Keratinocyte (primary cell): Measurements from ENCODE around the gene AKR1E2. TPM values are rescaled to one million over a fixed set of nuclear protein-coding genes. Genes with fewer than 3 reads are reported as not detected.

ENCODE experiments used
- DNase-seq: peaks from one replicate; pipeline ENCODE4 v3.0.0-alpha.2; 2011; ENCODE audit warnings: low read depth, missing footprints, low spot score
- FAIRE-seq: peaks from 2 replicates; lab custom pipeline; 2011; peaks lifted over from hg19 to GRCh38; lab: Jason Lieb, UNC
- H2AFZ ChIP-seq: 2 replicates; pipeline ENCODE4 v1.6.0; 2012; ENCODE audit warnings: low read length, control low read depth, inconsistent platforms; ENCODE audit not compliant: control insufficient read depth
- H3K27ac ChIP-seq: 2 replicates; pipeline ENCODE4 v1.5.1; 2011; ENCODE audit warnings: low read length; ENCODE audit not compliant: control insufficient read depth, insufficient read depth
- H3K27me3 ChIP-seq: 3 replicates; pipeline ENCODE4 v1.6.0; 2011; ENCODE audit warnings: low read length; ENCODE audit not compliant: control insufficient read depth, insufficient read depth; ENCODE audit errors: extremely low read depth
- H3K36me3 ChIP-seq, 2 experiments: 2 replicates in 1 of 2; 3 replicates in 1 of 2; pipeline ENCODE4 v1.5.1; 2011; ENCODE audit warnings: low read length in 2 of 2, mild to moderate bottlenecking in 1 of 2; ENCODE audit not compliant: control insufficient read depth in 2 of 2, insufficient read depth in 2 of 2; ENCODE audit errors: extremely low read depth in 1 of 2
- H3K4me1 ChIP-seq: 3 replicates; pipeline ENCODE4 v1.5.1; 2011; ENCODE audit warnings: low read length; ENCODE audit not compliant: control insufficient read depth, insufficient read depth; ENCODE audit errors: extremely low read depth
- H3K4me2 ChIP-seq: 3 replicates; pipeline ENCODE4 v1.6.0; 2011; ENCODE audit warnings: low read depth, low read length; ENCODE audit not compliant: control insufficient read depth, insufficient read depth; ENCODE audit errors: extremely low read depth
- H3K4me3 ChIP-seq, 3 experiments: fragments of 200-600 bp in 1 of 3; sonication (generic) in 1 of 3; 2 replicates in 2 of 3; 3 replicates in 1 of 3; pipeline ENCODE4 v1.5.1; 2011 to 2016; ENCODE audit warnings: low read length in 3 of 3, mild to moderate bottlenecking in 3 of 3, control low read depth in 2 of 3, inconsistent platforms in 1 of 3, low read depth in 1 of 3, mixed read lengths in 1 of 3, mixed run types in 1 of 3, moderate library complexity in 1 of 3; ENCODE audit not compliant: control insufficient read depth in 2 of 3, insufficient read depth in 2 of 3; ENCODE audit errors: extremely low read depth in 1 of 3
- H3K79me2 ChIP-seq: 2 replicates; pipeline ENCODE4 v1.6.0; 2012; ENCODE audit warnings: low read length; ENCODE audit not compliant: control insufficient read depth, insufficient read depth
- H3K9ac ChIP-seq: 3 replicates; pipeline ENCODE4 v1.6.0; 2011; ENCODE audit warnings: low read length; ENCODE audit not compliant: control insufficient read depth, insufficient read depth; ENCODE audit errors: extremely low read depth
- H3K9me1 ChIP-seq: 3 replicates; pipeline ENCODE4 v1.6.0; 2011; ENCODE audit warnings: low read length; ENCODE audit not compliant: control insufficient read depth, insufficient read depth; ENCODE audit errors: extremely low read depth
- H3K9me3 ChIP-seq: 2 replicates; pipeline ENCODE4 v1.5.1; 2012; ENCODE audit warnings: low read depth, low read length; ENCODE audit not compliant: control insufficient read depth
- H4K20me1 ChIP-seq: 3 replicates; pipeline ENCODE4 v1.6.0; 2011; ENCODE audit warnings: low read length; ENCODE audit not compliant: control insufficient read depth, insufficient read depth; ENCODE audit errors: extremely low read depth
- CTCF ChIP-seq, 3 experiments: IDR thresholded peaks in 1 of 3; conservative IDR thresholded peaks in 1 of 3; optimal IDR thresholded peaks in 1 of 3; 2 replicates in 2 of 3; 3 replicates in 1 of 3; pipeline versions ENCODE3 to v1.5.1; 2011; ENCODE audit warnings: low read length in 3 of 3, mild to moderate bottlenecking in 3 of 3, moderate library complexity in 2 of 3, control low read depth in 1 of 3, inconsistent platforms in 1 of 3; ENCODE audit not compliant: insufficient read depth in 2 of 3; ENCODE audit errors: extremely low read depth in 1 of 3
- EZH2 ChIP-seq: IDR thresholded peaks from one replicate; pipeline ENCODE4 v1.6.1; 2012; ENCODE audit warnings: inconsistent platforms, mild to moderate bottlenecking, low read length, moderate library complexity
- dilution Hi-C: fragments of 300-500 bp; cut with MboI; formaldehyde crosslinking; loops from one replicate; pipeline ENCODE4 v1.7.0; 2020; ENCODE audit warnings: low sequenced_read_pairs; ENCODE audit not compliant: extremely low pct_ligation_motif_present
- polyA plus RNA-seq, 5 experiments: library from polyadenylated mRNA; depleted of rRNA in 3 of 5; stranded (reverse) in 3 of 5; stranded (forward) in 1 of 5; unstranded in 1 of 5; fragments of >200 nt; gene quantifications; 1 replicate in 1 of 5; 2 replicates in 3 of 5; 3 replicates in 1 of 5; pipeline versions ENCODE4 v1.2.1 to v1.2.3, GENCODE V29; 2011 to 2012; ENCODE audit warnings: missing spikeins in 2 of 5, low read depth in 1 of 5, low replicate concordance in 1 of 5

The AKR1E2 gene
- polyA plus RNA-seq, 1 donor (not counting 4 experiments of a cell fraction or from before 2014, with no cell fraction given), result 1.9 TPM

DNA sequence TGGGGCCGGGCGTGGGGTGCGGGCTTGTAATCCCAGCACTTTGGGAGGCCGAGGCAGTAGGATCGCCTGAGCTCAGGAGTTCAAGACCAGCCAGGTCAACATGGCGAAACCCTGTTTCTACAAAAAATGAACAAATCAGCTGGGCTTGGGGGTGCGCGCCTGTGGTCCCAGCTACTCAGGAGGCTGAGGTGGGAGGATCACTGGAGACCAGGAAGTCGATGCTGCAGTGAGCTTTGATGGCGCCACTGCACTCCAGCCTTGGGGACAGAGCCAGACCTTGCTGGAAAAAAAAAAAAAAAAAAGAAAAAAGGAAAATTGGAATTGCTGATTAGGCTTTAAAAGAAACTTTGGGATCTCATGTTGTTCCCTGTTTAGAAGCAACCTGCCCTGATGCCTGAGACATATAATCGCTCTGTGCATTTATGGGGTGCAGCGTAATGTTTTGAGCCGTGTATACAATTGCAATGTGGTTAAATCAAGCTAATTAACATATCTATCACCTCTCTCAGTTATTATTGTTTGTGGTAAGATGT, 851 bp downstream of the AKR1E2 start:
- Histone ChIP-seq H3K4me3 (peak overlapping the region; percentile 43 to 51 (median 50)), H3K9me3 (no peaks in the 10 kb centered on the region), H2AFZ (peak overlapping the region; percentile 62), H3K79me2 (no peaks in the 10 kb centered on the region), H3K4me2 (peak overlapping the region; percentile 55), H3K4me1 (peaks cover 4% of the 10 kb centered on the region), H4K20me1 (no peaks in the 10 kb centered on the region), H3K9ac (peak overlapping the region; percentile 60), H3K36me3 (no peaks in the 10 kb centered on the region), H3K9me1 (no peaks in the 10 kb centered on the region), H3K27ac (no peak overlapping the region), H3K27me3 (no peaks in the 10 kb centered on the region)
- dilution Hi-C loops, result no loop called here
- FAIRE-seq (no peak), DNase-seq (no peak)
- TF ChIP-seq CTCF (optimal IDR thresholded peaks at IDR 0.05 in 1 of 3, IDR thresholded peaks at IDR 0.05 in 1 of 3, conservative IDR thresholded peaks at IDR 0.05 in 1 of 3; ENCODE audit: extremely low read depth in 1 of 3, insufficient read depth in 2 of 3, low read length in 3 of 3) (no peak), EZH2 (no peak)

GRCh38 chr10:4828005-4828404, 2.0 kb downstream of the AKR1E2 start:
- H3K4me3 ChIP-seq, result no peak overlapping the region
- no peaks in the 10 kb centered on the region for H4K20me1 ChIP-seq
- H3K9ac ChIP-seq, result no peak overlapping the region
- TF ChIP-seq EZH2 (no peak), CTCF (optimal IDR thresholded peaks at IDR 0.05 in 1 of 3, IDR thresholded peaks at IDR 0.05 in 1 of 3, conservative IDR thresholded peaks at IDR 0.05 in 1 of 3; ENCODE audit: extremely low read depth in 1 of 3, insufficient read depth in 2 of 3, low read length in 3 of 3) (no peak)
- no peak overlapping the region for H2AFZ ChIP-seq
- no peaks in the 10 kb centered on the region for H3K36me3 ChIP-seq
- no peaks in the 10 kb centered on the region for H3K9me1 ChIP-seq
- peaks cover 4% of the 10 kb centered on the region for H3K4me1 ChIP-seq
- no peaks in the 10 kb centered on the region for H3K27me3 ChIP-seq
- DNase-seq (no peak), FAIRE-seq (no peak)
- no peaks in the 10 kb centered on the region for H3K79me2 ChIP-seq
- no peak overlapping the region for H3K4me2 ChIP-seq
- H3K9me3 ChIP-seq, result no peaks in the 10 kb centered on the region
- H3K27ac ChIP-seq, result no peak overlapping the region
- dilution Hi-C loops, result no loop called here
